Ammon's horn (tissue), 1 donor: ENCODE results near the gene DEFB129.
"Not testable (repeated sequence)": the region's sequence is repeated elsewhere in the genome, so short reads cannot be mapped to it uniquely, and the experiment has no call there.

Source experiments
- DNase-seq: peaks from one replicate; pipeline ENCODE4 v3.0.0-alpha.2; 2016; ENCODE audit warnings: low spot score

Gene DEFB129

GRCh38 chr20:226958-227357 lies at the start of gene DEFB129:
Gene DEFB129 (plus strand): TSS chr20:227258. CDS start chr20:227289, 31 bp downstream.
- DNase-seq: no peak

- no peak for DNase-seq
Observed at GRCh38 chr20:184288-184687, 42.8 kb upstream of the DEFB129 start.

GRCh38 chr20:187733-188132 lies 39.3 kb upstream of the DEFB129 start:
- DNase-seq: no peak

- DNase-seq: no peak
Observed at GRCh38 chr20:189611-190010, 37.4 kb upstream of the DEFB129 start, which contains the start of gene DEFB128. Gene DEFB128 (minus strand): TSS chr20:189711. CDS start chr20:189623, 88 bp downstream.

GRCh38 chr20:198225-198624 lies 28.8 kb upstream of the DEFB129 start:
- DNase-seq: no peak

- DNase-seq: no peak
Observed at GRCh38 chr20:199996-200395, 27.1 kb upstream of the DEFB129 start.

GRCh38 chr20:203630-204029 lies 23.4 kb upstream of the DEFB129 start:
- DNase-seq: not testable (repeated sequence)

GRCh38 chr20:208942-209566 lies 18.0 kb upstream of the DEFB129 start:
- DNase-seq: peak; percentile 39

- no peak for DNase-seq
Observed at GRCh38 chr20:210809-211502, 16.1 kb upstream of the DEFB129 start.

GRCh38 chr20:214383-214782 lies 12.7 kb upstream of the DEFB129 start:
- no peak for DNase-seq

- DNase-seq: no peak
Observed at GRCh38 chr20:215796-216195, 11.3 kb upstream of the DEFB129 start.

- no peak for DNase-seq
Observed at GRCh38 chr20:217266-217665, 9.8 kb upstream of the DEFB129 start.

- peak; percentile 34 for DNase-seq
Observed at GRCh38 chr20:219290-220115, 7.6 kb upstream of the DEFB129 start.

GRCh38 chr20:221258-221830 lies 5.7 kb upstream of the DEFB129 start:
- no peak for DNase-seq

- not testable (repeated sequence) for DNase-seq
Observed at GRCh38 chr20:225879-226278, 1.2 kb upstream of the DEFB129 start.

GRCh38 chr20:227439-228105 lies 514 bp downstream of the DEFB129 start:
- peak; percentile 32 for DNase-seq

GRCh38 chr20:235891-236290 lies 8.8 kb downstream of the DEFB129 start:
- DNase-seq: peak; percentile 44

GRCh38 chr20:237489-237888 lies 10.4 kb downstream of the DEFB129 start:
- DNase-seq: peak; percentile 74

GRCh38 chr20:237929-238328 lies 10.9 kb downstream of the DEFB129 start:
- DNase-seq: no peak

GRCh38 chr20:242905-243304 lies 15.8 kb downstream of the DEFB129 start:
- no peak for DNase-seq

GRCh38 chr20:251354-251753 lies 24.3 kb downstream of the DEFB129 start:
- DNase-seq: no peak

- DNase-seq: no peak
Observed at GRCh38 chr20:252801-253200, 25.7 kb downstream of the DEFB129 start.
